Astrocyte (in vitro differentiated cells and primary cell): ENCODE data around the gene RAE1. TPM values are rescaled to one million over a fixed set of nuclear protein-coding genes. Genes with fewer than 3 reads are reported as not detected.

ENCODE experiments used
- DNase-seq: peaks from one replicate; pipeline ENCODE4 v3.0.0-alpha.2; 2010; ENCODE audit warnings: low read depth
- FAIRE-seq: peaks from 2 replicates; lab custom pipeline; 2011; peaks lifted over from hg19 to GRCh38; lab: Jason Lieb, UNC
- H2AFZ ChIP-seq: 2 replicates; pipeline ENCODE4 v1.6.0; 2012; ENCODE audit warnings: low read depth, low read length, inconsistent platforms
- H3K27ac ChIP-seq: 2 replicates; pipeline ENCODE4 v1.5.1; 2011; ENCODE audit warnings: low read depth, low read length, inconsistent platforms
- H3K27me3 ChIP-seq: 2 replicates; pipeline ENCODE4 v1.6.0; 2011; ENCODE audit warnings: low read length, inconsistent platforms; ENCODE audit not compliant: insufficient read depth
- H3K36me3 ChIP-seq: 2 replicates; pipeline ENCODE4 v1.5.1; 2011; ENCODE audit warnings: low read length, inconsistent platforms; ENCODE audit not compliant: insufficient read depth
- H3K4me1 ChIP-seq: 2 replicates; pipeline ENCODE4 v1.5.1; 2011; ENCODE audit warnings: low read length, inconsistent platforms; ENCODE audit not compliant: insufficient read depth
- H3K4me2 ChIP-seq: 2 replicates; pipeline ENCODE4 v1.6.0; 2012; ENCODE audit warnings: low read length, inconsistent platforms
- H3K4me3 ChIP-seq: 2 replicates; pipeline ENCODE4 v1.5.1; 2011; ENCODE audit warnings: low read depth, mild to moderate bottlenecking, low read length, inconsistent platforms; ENCODE audit not compliant: insufficient read depth
- H3K79me2 ChIP-seq: 2 replicates; pipeline ENCODE4 v1.6.0; 2012; ENCODE audit warnings: mild to moderate bottlenecking, low read length, inconsistent platforms; ENCODE audit not compliant: insufficient read depth
- H3K9ac ChIP-seq: 2 replicates; pipeline ENCODE4 v1.6.0; 2012; ENCODE audit warnings: mild to moderate bottlenecking, low read length, inconsistent platforms
- H3K9me3 ChIP-seq: 2 replicates; pipeline ENCODE4 v1.5.1; 2012; ENCODE audit warnings: low read depth, mild to moderate bottlenecking, low read length, inconsistent platforms; ENCODE audit not compliant: insufficient read depth
- H4K20me1 ChIP-seq: 2 replicates; pipeline ENCODE4 v1.6.0; 2012; ENCODE audit warnings: low read length, inconsistent platforms; ENCODE audit not compliant: insufficient read depth
- H3K27ac Mint-ChIP-seq: one replicate; pipeline ENCODE4 v1.8.0; 2021; ENCODE audit warnings: mild to moderate bottlenecking, mixed read lengths; ENCODE audit not compliant: unreplicated experiment
- H3K27me3 Mint-ChIP-seq: one replicate; pipeline ENCODE4 v1.8.0; 2021; ENCODE audit warnings: low read depth, mixed read lengths; ENCODE audit not compliant: unreplicated experiment
- H3K36me3 Mint-ChIP-seq: one replicate; pipeline ENCODE4 v1.8.0; 2021; ENCODE audit warnings: low read depth, mixed read lengths; ENCODE audit not compliant: unreplicated experiment
- H3K4me1 Mint-ChIP-seq: one replicate; pipeline ENCODE4 v1.8.0; 2021; ENCODE audit warnings: low read depth, mixed read lengths; ENCODE audit not compliant: unreplicated experiment
- H3K4me3 Mint-ChIP-seq: one replicate; pipeline ENCODE4 v1.8.0; 2021; ENCODE audit warnings: mild to moderate bottlenecking, moderate library complexity, mixed read lengths; ENCODE audit not compliant: unreplicated experiment
- H3K9me3 Mint-ChIP-seq: one replicate; pipeline ENCODE4 v1.8.0; 2021; ENCODE audit warnings: mild to moderate bottlenecking, mixed read lengths; ENCODE audit not compliant: unreplicated experiment
- CTCF ChIP-seq: IDR thresholded peaks from 2 replicates; pipeline ENCODE4 v1.5.1; 2011; ENCODE audit warnings: low read depth, mild to moderate bottlenecking, inconsistent platforms, low read length, moderate library complexity; ENCODE audit not compliant: insufficient read depth
- EZH2 ChIP-seq: IDR thresholded peaks from 2 replicates; pipeline ENCODE4 v1.6.1; 2012; ENCODE audit warnings: mild to moderate bottlenecking, low read length, inconsistent platforms; ENCODE audit not compliant: insufficient read depth
- total RNA-seq: library from RNA; stranded (reverse); gene quantifications from 2 replicates; pipeline ENCODE4 v1.2.1, GENCODE V29; 2021

Gene RAE1
- total RNA-seq, 1 donor from 2014 or later = 31.1 TPM

DNA sequence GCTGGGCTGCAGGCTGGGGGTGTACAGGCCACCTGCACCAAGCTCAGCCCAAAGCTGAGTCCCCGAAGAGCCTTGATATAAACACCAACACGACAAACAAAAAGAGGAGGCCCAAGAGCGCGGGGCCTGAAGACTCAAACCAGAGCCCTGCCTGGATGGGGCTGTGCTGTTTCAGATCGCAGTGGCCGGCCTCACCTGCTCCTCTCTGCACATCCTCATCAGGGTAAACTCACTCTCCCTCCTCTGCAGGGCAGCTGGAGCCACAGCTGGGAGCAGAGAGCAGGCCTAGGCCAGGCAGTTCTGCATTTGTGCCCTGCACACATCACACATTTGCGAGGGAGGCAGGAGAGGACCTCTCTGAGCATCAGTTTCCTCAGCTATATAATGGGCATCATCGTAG is 36.4 kb downstream of the RAE1 start:
- H3K9me3 Mint-ChIP-seq = no peaks in the 10 kb centered on the region

DNA sequence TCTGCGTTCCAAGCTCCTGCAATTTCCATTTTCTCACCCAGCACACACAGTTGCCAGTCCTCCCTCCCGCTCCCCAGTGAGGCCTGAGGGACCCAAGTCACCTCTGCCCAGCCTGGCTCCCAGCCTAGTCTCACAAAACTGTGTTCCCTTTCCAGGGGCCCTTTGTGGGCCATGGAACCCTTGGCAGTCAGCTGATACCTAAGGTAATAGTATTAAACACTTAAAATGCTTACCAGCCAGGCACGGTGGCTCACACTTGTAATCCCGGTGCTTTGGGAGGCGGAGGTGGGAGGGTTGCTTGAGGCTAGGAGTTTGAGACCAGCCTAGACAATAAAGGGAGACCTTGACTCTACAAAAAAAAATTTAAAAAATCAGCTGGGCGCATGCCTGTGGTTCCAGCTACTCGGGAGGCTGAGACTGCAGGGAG is 36.9 kb downstream of the RAE1 start:
- Histone ChIP-seq H3K9ac (no peak overlapping the region), H3K36me3 (no peaks in the 10 kb centered on the region), H4K20me1 (peaks cover 8% of the 10 kb centered on the region), H2AFZ (no peak overlapping the region), H3K4me2 (no peak overlapping the region), H3K4me3 (no peak overlapping the region), H3K79me2 (peaks cover 12% of the 10 kb centered on the region), H3K9me3 (no peaks in the 10 kb centered on the region), H3K27me3 (no peaks in the 10 kb centered on the region), H3K4me1 (peaks cover 11% of the 10 kb centered on the region), H3K27ac (no peak overlapping the region)
- peaks cover 9% of the 10 kb centered on the region for H3K4me1 Mint-ChIP-seq
- no peak overlapping the region for H3K4me3 Mint-ChIP-seq
- DNase-seq = no peak
- H3K9me3 Mint-ChIP-seq = no peaks in the 10 kb centered on the region
- no peak for FAIRE-seq
- peaks cover 10% of the 10 kb centered on the region for H3K36me3 Mint-ChIP-seq
- no peak overlapping the region for H3K27ac Mint-ChIP-seq
- no peaks in the 10 kb centered on the region for H3K27me3 Mint-ChIP-seq
- no peak for TF ChIP-seq EZH2
- no peak for TF ChIP-seq CTCF

More for the DNA sequence above, 36.4 kb downstream of the RAE1 start:
- no peak for DNase-seq
- peaks cover 8% of the 10 kb centered on the region for H3K79me2 ChIP-seq
- Mint-ChIP-seq H3K36me3 (peaks cover 10% of the 10 kb centered on the region), H3K4me3 (no peak overlapping the region), H3K27ac (no peak overlapping the region), H3K27me3 (no peaks in the 10 kb centered on the region), H3K4me1 (peaks cover 8% of the 10 kb centered on the region)
- TF ChIP-seq CTCF (no peak), EZH2 (no peak)
- no peak overlapping the region for H2AFZ ChIP-seq
- no peaks in the 10 kb centered on the region for H3K9me3 ChIP-seq
- no peak overlapping the region for H3K4me2 ChIP-seq
- FAIRE-seq = no peak
- H3K9ac ChIP-seq = no peak overlapping the region
- no peaks in the 10 kb centered on the region for H3K27me3 ChIP-seq
- peaks cover 4% of the 10 kb centered on the region for H4K20me1 ChIP-seq
- peaks cover 9% of the 10 kb centered on the region for H3K4me1 ChIP-seq
- no peak overlapping the region for H3K4me3 ChIP-seq
- no peaks in the 10 kb centered on the region for H3K36me3 ChIP-seq
- no peak overlapping the region for H3K27ac ChIP-seq

- no peaks in the 10 kb centered on the region for H3K9me3 Mint-ChIP-seq
- Histone ChIP-seq H3K36me3 (no peaks in the 10 kb centered on the region), H2AFZ (peak overlapping the region; percentile 66), H3K4me3 (no peak overlapping the region), H3K4me2 (peak overlapping the region; percentile 73), H3K9ac (peak overlapping the region; percentile 35), H3K27ac (no peak overlapping the region), H3K4me1 (peaks cover 18% of the 10 kb centered on the region), H3K79me2 (peaks cover 24% of the 10 kb centered on the region), H3K27me3 (no peaks in the 10 kb centered on the region), H3K9me3 (no peaks in the 10 kb centered on the region), H4K20me1 (peaks cover 20% of the 10 kb centered on the region)
- H3K27ac Mint-ChIP-seq = peak overlapping the region; percentile 47
- H3K4me1 Mint-ChIP-seq = peaks cover 19% of the 10 kb centered on the region
- H3K36me3 Mint-ChIP-seq = peaks cover 16% of the 10 kb centered on the region
- no peak for TF ChIP-seq EZH2
- peak; percentile 17 for TF ChIP-seq CTCF
- no peaks in the 10 kb centered on the region for H3K27me3 Mint-ChIP-seq
- H3K4me3 Mint-ChIP-seq = no peak overlapping the region
- FAIRE-seq (no peak), DNase-seq (peak; percentile 41)
Observed at GRCh38 chr20:57388953-57389694, 38.1 kb downstream of the RAE1 start.
